HepG2 (cell line): ENCODE data around the gene TIMM23. TPM values are rescaled to one million over a fixed set of nuclear protein-coding genes. Genes with fewer than 3 reads are reported as not detected.
A peak's percentile ranks its signal among the peaks of the same experiment; 100 is the strongest.

Experiments used
- EP300 ChIP-seq, 3 experiments: sonication (generic) in 1 of 3; formaldehyde crosslinking in 1 of 3; IDR thresholded peaks; 2 replicates each; pipeline versions ENCODE4 v1.5.1 to v1.6.1; 2011 to 2020; ENCODE audit warnings: low read depth in 2 of 3, low read length in 2 of 3, borderline replicate concordance in 1 of 3, improper control_type of control experiment in 1 of 3, mild to moderate bottlenecking in 1 of 3, missing genetic modification reagents in 1 of 3, moderate library complexity in 1 of 3
- ERF ChIP-seq: IDR thresholded peaks from 2 replicates; pipeline ENCODE4 v1.6.1; 2018; ENCODE audit warnings: missing biosample characterization, missing genetic modification reagents
- HOMEZ ChIP-seq: IDR thresholded peaks from 2 replicates; pipeline ENCODE4 v1.6.1; 2016; ENCODE audit warnings: low read depth
- MAFF ChIP-seq: IDR thresholded peaks from 2 replicates; pipeline ENCODE4 v1.6.1; 2011; ENCODE audit warnings: low read depth, low read length, improper control_type of control experiment
- MIER2 ChIP-seq: IDR thresholded peaks from 2 replicates; pipeline ENCODE4 v1.6.1; 2016; ENCODE audit warnings: missing biosample characterization, missing genetic modification reagents
- NFE2L1 ChIP-seq: sonication (generic); formaldehyde crosslinking; IDR thresholded peaks from 2 replicates; pipeline ENCODE4 v1.4.0; 2020; ENCODE audit warnings: missing genetic modification reagents, mild to moderate bottlenecking, borderline replicate concordance
- PLRG1 ChIP-seq: fragments of 450-650 bp; conservative IDR thresholded peaks from 2 replicates; pipeline ENCODE4 v1.6.1; 2016
- RXRB ChIP-seq: IDR thresholded peaks from 2 replicates; pipeline ENCODE4 v1.6.1; 2016; ENCODE audit warnings: borderline replicate concordance, missing genetic modification reagents, missing compliant biosample characterization
- SKIL ChIP-seq: sonication (generic); formaldehyde crosslinking; IDR thresholded peaks from 2 replicates; pipeline ENCODE4 v1.8.0; 2022; ENCODE audit warnings: missing genetic modification reagents, mild to moderate bottlenecking, moderate library complexity, borderline replicate concordance
- SYNCRIP ChIP-seq: fragments of 200-400 bp; formaldehyde crosslinking; IDR thresholded peaks from 2 replicates; pipeline ENCODE4 v1.6.1; 2018; ENCODE audit warnings: mild to moderate bottlenecking, low read depth, low read length; ENCODE audit not compliant: insufficient read depth
- ZBTB40 ChIP-seq, 2 experiments: fragments of 450-650 bp in 1 of 2; sonication (generic) in 1 of 2; formaldehyde crosslinking in 1 of 2; IDR thresholded peaks; 2 replicates each; pipeline versions ENCODE4 v1.6.1 to v1.8.0; 2016 to 2022; ENCODE audit warnings: antibody characterized with exemption in 1 of 2, mild to moderate bottlenecking in 1 of 2, missing genetic modification reagents in 1 of 2
- ZNF3 ChIP-seq: IDR thresholded peaks from 2 replicates; pipeline ENCODE4 v1.7.0; 2017; ENCODE audit warnings: inconsistent platforms
- ZNF382 ChIP-seq: sonication (generic); formaldehyde crosslinking; IDR thresholded peaks from 2 replicates; pipeline ENCODE4 v1.5.0; 2020; ENCODE audit warnings: missing genetic modification reagents, mild to moderate bottlenecking, borderline replicate concordance
- polyA plus RNA-seq, 8 experiments: library from polyadenylated mRNA; depleted of rRNA in 3 of 8; stranded (reverse) in 7 of 8; unstranded in 1 of 8; fragments of >200 nt; fragmentation: Illumina TruSeq in 4 of 8; extraction: Trizol in 4 of 8; gene quantifications; 2 replicates each; pipeline versions ENCODE4 v1.2.1 to v1.2.3, GENCODE V29; 2011 to 2016; ENCODE audit warnings: low read depth in 4 of 8, missing spikeins in 1 of 8, mixed read lengths in 1 of 8; ENCODE audit not compliant: insufficient read depth in 1 of 8
- total RNA-seq, 5 experiments: library from RNA; depleted of rRNA; stranded (reverse); fragments of >200 nt; fragmentation: Illumina TruSeq; extraction: Trizol; gene quantifications; 2 replicates each; pipeline ENCODE4 v1.2.3, GENCODE V29; 2016; ENCODE audit warnings: low read depth in 1 of 5

Gene TIMM23
- total and polyA plus RNA-seq, 2 of the 13 experiments (the other 11 are each of a cell fraction or from before 2014, with no cell fraction given) = 80.2 to 98.6 TPM

GRCh38 chr10:46028584-46029460, 56.5 kb downstream of the TIMM23 start (continued):
- TF ChIP-seq ZBTB40 (IDR thresholded peaks at IDR 0.05) (no peak), ZBTB40 (CRISPR knock-in tag; IDR thresholded peaks at IDR 0.05) (no peak), EP300 (IDR thresholded peaks at IDR 0.05; ENCODE audit: low read depth in 2 of 2, low read length in 2 of 2) (peak in 1 of 2 experiments; percentile 73; a peak in 2 of 4 replicates), EP300 (CRISPR knock-in tag; IDR thresholded peaks at IDR 0.05; ENCODE audit: borderline replicate concordance) (no peak), HOMEZ (0 out of 2 replicates have a peak, but pooled peaks have one; percentile 12), ZNF382 (CRISPR knock-in tag) (no peak), SYNCRIP (no peak), MIER2 (CRISPR knock-in tag) (no peak), SKIL (no peak), ZNF3 (CRISPR knock-in tag) (no peak), MAFF (peak; percentile 64), PLRG1 (no peak), ERF (peak; percentile 57; the same call in 1 of the 2 replicates), RXRB (CRISPR knock-in tag) (peak; percentile 75; the same call in 1 of the 2 replicates), NFE2L1 (CRISPR knock-in tag) (no peak)
